H1 (cell line): ENCODE results near the gene SGO2. TPM values are rescaled to one million over a fixed set of nuclear protein-coding genes. Genes with fewer than 3 reads are reported as not detected.

Experiments
- CTCF ChIA-PET: fragments of 300-600 bp; sonication (Branson Sonifier 250); formaldehyde crosslinking; loops from one replicate; lab custom pipeline; 2021; ENCODE audit not compliant: partially characterized antibody; lab: Charles Lee
- POLR2A ChIA-PET: fragments of 300-600 bp; sonication (Branson Sonifier 250); formaldehyde crosslinking; loops from one replicate; lab custom pipeline; 2021; ENCODE audit warnings: inconsistent platforms; ENCODE audit not compliant: partially characterized antibody; lab: Charles Lee
- DNase-seq, 2 experiments: peaks; one replicate each; pipeline versions ENCODE4 v3.0.0 to v3.0.0-alpha.2; 2010 to 2022; ENCODE audit warnings: low spot score in 2 of 2, low read depth in 1 of 2, mixed read lengths in 1 of 2
- FAIRE-seq: peaks from 2 replicates; lab custom pipeline; 2011; peaks lifted over from hg19 to GRCh38; lab: Jason Lieb, UNC
- H2AFZ ChIP-seq: 2 replicates; pipeline ENCODE4 v1.8.1; 2012; ENCODE audit warnings: low read length, inconsistent platforms
- H2AK5ac ChIP-seq: 2 replicates; pipeline ENCODE4 v1.6.1; 2013; ENCODE audit warnings: low read depth, low read length
- H2BK120ac ChIP-seq: replicated peaks from 2 replicates; pipeline ENCODE3; 2013; ENCODE audit warnings: low read depth, low read length, inconsistent platforms
- H2BK12ac ChIP-seq: 2 replicates; pipeline ENCODE4 v1.6.1; 2013; ENCODE audit warnings: low read depth, low read length
- H2BK15ac ChIP-seq: 2 replicates; pipeline ENCODE4 v1.6.1; 2013; ENCODE audit warnings: low read length
- H2BK20ac ChIP-seq: 2 replicates; pipeline ENCODE4 v1.6.1; 2013; ENCODE audit warnings: low read length
- H2BK5ac ChIP-seq: 2 replicates; pipeline ENCODE4 v1.6.1; 2013; ENCODE audit warnings: low read depth, low read length
- H3K14ac ChIP-seq: 2 replicates; pipeline ENCODE4 v1.6.1; 2013; ENCODE audit warnings: inconsistent platforms; ENCODE audit not compliant: insufficient read length
- H3K18ac ChIP-seq: 2 replicates; pipeline ENCODE4 v1.6.1; 2013; ENCODE audit warnings: low read length; ENCODE audit errors: extremely low read depth
- H3K23ac ChIP-seq: 2 replicates; pipeline ENCODE4 v1.6.1; 2013; ENCODE audit warnings: inconsistent platforms; ENCODE audit not compliant: insufficient read length
- H3K23me2 ChIP-seq: 2 replicates; pipeline ENCODE4 v1.6.1; 2013; ENCODE audit warnings: low read depth, low read length
- H3K27ac ChIP-seq: 2 replicates; pipeline ENCODE4 v1.6.1; 2011; ENCODE audit warnings: low read depth, low read length, inconsistent platforms
- H3K27me3 ChIP-seq, 4 experiments: replicated peaks in 1 of 4; 1 replicate in 1 of 4; 2 replicates in 3 of 4; pipeline versions ENCODE4 v1.6.1 to v1.8.1; 2011 to 2013; ENCODE audit warnings: low read length in 3 of 4, mild to moderate bottlenecking in 3 of 4, inconsistent platforms in 2 of 4, mixed read lengths in 2 of 4, moderate library complexity in 1 of 4; ENCODE audit not compliant: control insufficient read depth in 3 of 4, insufficient read depth in 3 of 4; ENCODE audit errors: extremely low read depth in 1 of 4
- H3K36me3 ChIP-seq, 4 experiments: 2 replicates each; pipeline versions ENCODE4 v1.6.1 to v1.8.1; 2011 to 2013; ENCODE audit warnings: mild to moderate bottlenecking in 4 of 4, low read length in 3 of 4, moderate library complexity in 2 of 4, control low read depth in 1 of 4, inconsistent platforms in 1 of 4; ENCODE audit not compliant: insufficient read depth in 4 of 4, control insufficient read depth in 2 of 4
- H3K4ac ChIP-seq: replicated peaks from 2 replicates; pipeline ENCODE3; 2013; ENCODE audit warnings: low read length, low read depth, mixed read lengths, inconsistent platforms; ENCODE audit not compliant: insufficient read length
- H3K4me1 ChIP-seq, 4 experiments: replicated peaks in 1 of 4; 1 replicate in 1 of 4; 2 replicates in 3 of 4; pipeline versions ENCODE4 v1.6.1 to v1.8.1; 2011 to 2013; ENCODE audit warnings: low read length in 3 of 4, inconsistent platforms in 2 of 4, mixed read lengths in 1 of 4; ENCODE audit not compliant: insufficient read depth in 4 of 4, control insufficient read depth in 3 of 4
- H3K4me2 ChIP-seq, 2 experiments: 2 replicates each; pipeline versions ENCODE4 v1.6.1 to v1.8.1; 2011 to 2013; ENCODE audit warnings: low read depth in 2 of 2, low read length in 2 of 2, control low read depth in 1 of 2, inconsistent platforms in 1 of 2, mild to moderate bottlenecking in 1 of 2; ENCODE audit not compliant: insufficient read depth in 1 of 2
- H3K4me3 ChIP-seq, 4 experiments: fragments of 200-600, 300-600 bp in 1 of 4; sonication (generic), shearing (Covaris generic), sonication (Bioruptor Twin) in 1 of 4; 2 replicates each; pipeline versions ENCODE4 v1.5.1 to v1.8.1; 2011 to 2016; ENCODE audit warnings: low read length in 4 of 4, low read depth in 3 of 4, control low read depth in 2 of 4, inconsistent platforms in 2 of 4, mild to moderate bottlenecking in 2 of 4, mixed read lengths in 1 of 4, moderate library complexity in 1 of 4; ENCODE audit not compliant: insufficient read depth in 2 of 4; ENCODE audit errors: extremely low read depth in 1 of 4
- H3K56ac ChIP-seq: replicated peaks from 2 replicates; pipeline ENCODE3; 2013; ENCODE audit warnings: low read depth, mild to moderate bottlenecking, mixed read lengths, low read length, inconsistent platforms; ENCODE audit not compliant: insufficient read length
- H3K79me1 ChIP-seq: 2 replicates; pipeline ENCODE4 v1.6.1; 2013; ENCODE audit warnings: low read depth, low read length, control low read depth
- H3K79me2 ChIP-seq, 2 experiments: 2 replicates each; pipeline versions ENCODE4 v1.6.1 to v1.8.1; 2012 to 2013; ENCODE audit warnings: low read length in 2 of 2, mild to moderate bottlenecking in 2 of 2, inconsistent platforms in 1 of 2; ENCODE audit not compliant: insufficient read depth in 2 of 2, control insufficient read depth in 1 of 2
- H3K9ac ChIP-seq, 4 experiments: replicated peaks in 1 of 4; 1 replicate in 1 of 4; 2 replicates in 3 of 4; pipeline versions ENCODE4 v1.6.1 to v1.8.1; 2011 to 2013; ENCODE audit warnings: low read depth in 3 of 4, low read length in 3 of 4, control low read depth in 2 of 4, mild to moderate bottlenecking in 2 of 4, moderate library complexity in 2 of 4, inconsistent platforms in 1 of 4; ENCODE audit errors: extremely low read depth in 1 of 4
- H3K9me3 ChIP-seq, 2 experiments: 2 replicates each; pipeline versions ENCODE4 v1.6.1 to v1.8.1; 2012 to 2013; ENCODE audit warnings: mild to moderate bottlenecking in 2 of 2, moderate library complexity in 2 of 2, control low read depth in 1 of 2, inconsistent platforms in 1 of 2, low read depth in 1 of 2, low read length in 1 of 2, mixed read lengths in 1 of 2; ENCODE audit not compliant: insufficient read depth in 2 of 2
- H4K20me1 ChIP-seq, 2 experiments: replicated peaks in 1 of 2; 2 replicates each; pipeline versions ENCODE3 to v1.8.1; 2011 to 2013; ENCODE audit warnings: inconsistent platforms in 2 of 2, low read length in 2 of 2, mild to moderate bottlenecking in 1 of 2; ENCODE audit not compliant: insufficient read depth in 2 of 2, control insufficient read depth in 1 of 2
- H4K5ac ChIP-seq: 2 replicates; pipeline ENCODE4 v1.6.1; 2013; ENCODE audit warnings: low read length, low read depth, mixed read lengths, inconsistent platforms; ENCODE audit not compliant: insufficient read length
- H4K8ac ChIP-seq: 2 replicates; pipeline ENCODE4 v1.8.0; 2013; ENCODE audit warnings: mild to moderate bottlenecking, moderate library complexity, low read length, inconsistent platforms; ENCODE audit not compliant: insufficient read depth; ENCODE audit errors: extremely low read depth
- H4K91ac ChIP-seq: replicated peaks from 2 replicates; pipeline ENCODE3; 2013; ENCODE audit warnings: low read length, mixed read lengths, inconsistent platforms; ENCODE audit not compliant: insufficient read length
- BRCA1 ChIP-seq: IDR thresholded peaks from 2 replicates; pipeline ENCODE4 v1.6.1; 2012; ENCODE audit warnings: low read depth, low read length, improper control_type of control experiment
- CBX8 ChIP-seq: fragments of 300-800, 300-1000 bp; sonication (generic); IDR thresholded peaks from 2 replicates; pipeline ENCODE4 v1.7.1; 2016; ENCODE audit warnings: low read depth, low read length, borderline replicate concordance
- CTBP2 ChIP-seq: IDR thresholded peaks from 2 replicates; pipeline ENCODE4 v1.7.0; 2011; ENCODE audit warnings: borderline replicate concordance, mild to moderate bottlenecking, moderate library complexity, mixed read lengths, low read length; ENCODE audit not compliant: insufficient read depth, insufficient read length
- RAD21 ChIP-seq, 2 experiments: IDR thresholded peaks in 1 of 2; conservative IDR thresholded peaks in 1 of 2; 2 replicates each; pipeline ENCODE4 v1.6.1; 2011; ENCODE audit warnings: low read depth in 2 of 2, low read length in 2 of 2, improper control_type of control experiment in 1 of 2, inconsistent platforms in 1 of 2, mild to moderate bottlenecking in 1 of 2, moderate library complexity in 1 of 2
- RXRA ChIP-seq: IDR thresholded peaks from 2 replicates; pipeline ENCODE4 v1.6.1; 2011; ENCODE audit warnings: low read depth, mild to moderate bottlenecking, low read length, moderate library complexity; ENCODE audit not compliant: insufficient read depth
- SAP30 ChIP-seq: fragments of 300-600 bp; sonication (generic); IDR thresholded peaks from 2 replicates; pipeline ENCODE4 v1.7.1; 2012; ENCODE audit warnings: low read length, moderate library complexity, mild to moderate bottlenecking, inconsistent platforms; ENCODE audit not compliant: insufficient read depth, insufficient replicate concordance
- TCF12 ChIP-seq: IDR thresholded peaks from 2 replicates; pipeline ENCODE4 v1.6.1; 2011; ENCODE audit warnings: low read depth, mild to moderate bottlenecking, low read length
- USF2 ChIP-seq: IDR thresholded peaks from 2 replicates; pipeline ENCODE4 v1.6.1; 2011; ENCODE audit warnings: low read length, improper control_type of control experiment
- WGBS, 2 experiments: shearing (Covaris generic) in 1 of 2; methylation state at CpG; one replicate each; pipeline versions ENCODE4 v1.1.6 to v1.1.7; 2013 to 2015; ENCODE audit warnings: low lambda C conversion rate in 2 of 2, mixed read lengths in 2 of 2, inconsistent platforms in 1 of 2, low coverage in 1 of 2, missing lambda C conversion rate in 1 of 2; ENCODE audit not compliant: insufficient replicate concordance in 2 of 2, insufficient coverage in 1 of 2, insufficient read length in 1 of 2; ENCODE audit errors: extremely low coverage in 1 of 2, missing lambda C conversion rate in 1 of 2; 5-methylcytosine and 5-hydroxymethylcytosine counted together
- polyA plus RNA-seq, 7 experiments: library from polyadenylated mRNA; depleted of rRNA in 3 of 7; stranded (reverse) in 5 of 7; unstranded in 2 of 7; fragments of >200 nt in 5 of 7; fragments of 200-250 nt in 2 of 7; gene quantifications; 1 replicate in 5 of 7; 2 replicates in 1 of 7; 4 replicates in 1 of 7; pipeline versions ENCODE4 v1.2.1 to v1.2.3, GENCODE V29; 2011 to 2013; ENCODE audit warnings: missing spikeins in 2 of 7, mixed read lengths in 2 of 7
- total RNA-seq: library from RNA; stranded (reverse); fragmentation: NEBNext Ultra II Directional; extraction: Animal tissue kit (Norgen Biotek cat#: 25700); gene quantifications from 2 replicates; pipeline ENCODE4 v1.2.1, GENCODE V29; 2021
- TF ChIP-seq, protein P1 (sequence below): IDR thresholded peaks from 2 replicates; pipeline ENCODE4 v1.6.1; 2012; ENCODE audit warnings: low read length, inconsistent platforms

Gene SGO2
- total and polyA plus RNA-seq, 2 of the 8 experiments (the other 6 are each of a cell fraction or from before 2014, with no cell fraction given): 2.4 to 33.2 TPM

GRCh38 chr2:200483729-200484198, 42.2 kb upstream of the SGO2 start:
- no peak overlapping the region for H4K91ac ChIP-seq
- H3K79me2 ChIP-seq: no peaks in the 10 kb centered on the region
- H3K4me3 ChIP-seq: no peak overlapping the region
- no peak overlapping the region for H2BK5ac ChIP-seq
- H3K9me3 ChIP-seq: no peaks in the 10 kb centered on the region
- H3K36me3 ChIP-seq: peaks cover 0 to 6% (median under 1%) of the 10 kb centered on the region in 4 experiments; a peak in 2 of 8 replicates
- H2AK5ac ChIP-seq: no peak overlapping the region
- CTCF ChIA-PET: interaction anchor here (0.7 to 6.1 kb wide), 52 partner anchors 8 to 530 kb away, joined by 3 to 49 read pairs (median 4); partner anchors contain the start of genes AOX1, KCTD18 and SGO2
- DNase-seq (peak; percentile 57 to 79), FAIRE-seq (peak; percentile 62)
- no peak overlapping the region for H3K27ac ChIP-seq
- H3K23ac ChIP-seq: no peak overlapping the region
- H3K23me2 ChIP-seq: no peaks in the 10 kb centered on the region
- no peak overlapping the region for H4K5ac ChIP-seq
- H2BK12ac ChIP-seq: no peak overlapping the region
- H3K18ac ChIP-seq: no peak overlapping the region; the same call in 1 of the 2 replicates
- 32% methylated on average over 4 of the region's 4 CpGs; no CpG with 5 or more reads in 1 of the 2 experiments for WGBS, 2 experiments
- no peak overlapping the region for H3K9ac ChIP-seq
- H3K27me3 ChIP-seq: no peaks in the 10 kb centered on the region
- no peak overlapping the region for H2AFZ ChIP-seq
- no peak overlapping the region for H2BK120ac ChIP-seq
- POLR2A ChIA-PET: interaction anchor here (1.0 to 3.1 kb wide), 3 partner anchors 26 to 509 kb away, joined by 4 to 8 read pairs (median 4); partner anchors contain the start of genes KCTD18 and SPATS2L
- H2BK20ac ChIP-seq: no peak overlapping the region
- no peaks in the 10 kb centered on the region for H4K20me1 ChIP-seq
- H3K79me1 ChIP-seq: no peaks in the 10 kb centered on the region
- H3K4me2 ChIP-seq: no peak overlapping the region
- H4K8ac ChIP-seq: no peak overlapping the region
- H3K4ac ChIP-seq: no peak overlapping the region
- H2BK15ac ChIP-seq: no peak overlapping the region
- peaks cover 0 to 6% (median 2%) of the 10 kb centered on the region in 4 experiments; a peak in 3 of 7 replicates for H3K4me1 ChIP-seq
- H3K56ac ChIP-seq: no peak overlapping the region
- H3K14ac ChIP-seq: no peak overlapping the region
- no peak for TF ChIP-seq TCF12
- no peak for TF ChIP-seq RXRA
- TF ChIP-seq RAD21 (IDR thresholded peaks at IDR 0.05 in 1 of 2, conservative IDR thresholded peaks at IDR 0.05 in 1 of 2; ENCODE audit: low read depth in 2 of 2, low read length in 2 of 2): peak; percentile 76 to 83
- TF ChIP-seq USF2: no peak
- no peak for TF ChIP-seq SAP30
- no peak for TF ChIP-seq CBX8
- TF ChIP-seq CTBP2: no peak
- no peak for TF ChIP-seq BRCA1
- TF ChIP-seq, protein P1, sequence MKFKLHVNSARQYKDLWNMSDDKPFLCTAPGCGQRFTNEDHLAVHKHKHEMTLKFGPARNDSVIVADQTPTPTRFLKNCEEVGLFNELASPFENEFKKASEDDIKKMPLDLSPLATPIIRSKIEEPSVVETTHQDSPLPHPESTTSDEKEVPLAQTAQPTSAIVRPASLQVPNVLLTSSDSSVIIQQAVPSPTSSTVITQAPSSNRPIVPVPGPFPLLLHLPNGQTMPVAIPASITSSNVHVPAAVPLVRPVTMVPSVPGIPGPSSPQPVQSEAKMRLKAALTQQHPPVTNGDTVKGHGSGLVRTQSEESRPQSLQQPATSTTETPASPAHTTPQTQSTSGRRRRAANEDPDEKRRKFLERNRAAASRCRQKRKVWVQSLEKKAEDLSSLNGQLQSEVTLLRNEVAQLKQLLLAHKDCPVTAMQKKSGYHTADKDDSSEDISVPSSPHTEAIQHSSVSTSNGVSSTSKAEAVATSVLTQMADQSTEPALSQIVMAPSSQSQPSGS: no peak
